Stimulated activated CD4-positive, alpha-beta T cell treated with anti-CD3 and anti-CD28 coated beads, Interleukin-1b, Interleukin-23, amount 100 ng/mL, for 48 hours (primary cell): ENCODE data around the gene GRIP1.

Experiments
- DNase-seq: peaks from one replicate; pipeline ENCODE4 v3.0.0-alpha.2; 2020

Gene GRIP1

GRCh38 chr12:66428261-66428660 lies 250.6 kb downstream of the GRIP1 start:
- no peak for DNase-seq

DNA sequence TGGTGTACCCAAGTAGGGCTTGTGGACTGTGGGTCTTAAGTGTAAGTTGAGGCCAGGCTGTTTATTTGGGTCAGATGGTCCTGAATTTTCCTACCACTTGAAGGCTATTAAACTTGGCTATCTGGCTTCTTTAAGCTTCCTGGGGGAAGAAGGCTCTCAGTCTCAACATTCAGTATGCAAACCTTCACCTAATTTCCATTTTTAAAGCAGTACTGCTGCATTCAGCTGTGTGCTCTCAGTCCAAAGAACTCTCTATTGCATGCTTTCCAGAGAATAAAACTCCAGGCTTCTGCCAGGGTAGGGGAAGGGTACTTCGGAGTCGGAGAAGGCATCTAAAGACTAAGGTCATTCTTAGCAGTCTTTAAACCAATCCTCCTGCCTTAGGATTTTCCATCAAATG lies 252.2 kb downstream of the GRIP1 start:
- DNase-seq = no peak

- DNase-seq = no peak
These were observed 255.6 kb downstream of the GRIP1 start for GRCh38 chr12:66423266-66423665.

GRCh38 chr12:66418908-66419307 lies 260.0 kb downstream of the GRIP1 start:
- no peak for DNase-seq

GRCh38 chr12:66417217-66417616 lies 261.7 kb downstream of the GRIP1 start:
- DNase-seq = no peak

DNA sequence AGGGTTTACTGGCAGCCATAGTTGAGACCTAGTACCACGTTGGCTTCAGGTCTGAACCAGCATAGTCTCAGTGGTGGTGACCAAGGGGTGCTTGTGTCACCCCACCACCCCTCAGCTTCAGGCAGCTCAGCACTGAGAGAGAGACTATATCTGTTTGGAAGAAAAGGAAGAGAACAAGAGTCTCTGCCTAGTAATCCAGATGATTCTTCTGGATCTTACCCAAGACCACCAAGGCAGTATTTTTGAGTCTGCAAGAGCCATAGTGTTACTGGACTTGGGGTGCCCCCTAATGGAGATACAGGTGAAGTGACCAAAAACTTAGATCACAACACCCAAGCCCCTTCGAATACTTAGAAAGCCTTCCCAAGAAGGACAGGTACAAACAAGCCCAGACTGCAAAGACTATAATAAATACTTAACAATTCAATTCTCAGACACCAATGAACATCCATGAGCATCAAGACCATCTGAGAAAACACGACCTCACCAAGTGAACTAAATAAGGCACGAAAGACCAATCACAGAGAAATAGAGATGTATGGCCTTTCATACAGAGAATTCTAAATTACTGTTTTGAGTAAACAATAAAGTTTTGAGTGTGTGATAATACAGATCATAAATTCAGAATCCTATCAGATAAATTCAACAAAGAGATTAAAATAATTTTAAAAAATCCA lies 269.5 kb downstream of the GRIP1 start:
- peak; percentile 16 for DNase-seq

- no peak for DNase-seq
These were observed 273.5 kb downstream of the GRIP1 start for GRCh38 chr12:66405395-66405794.

GRCh38 chr12:66403746-66404145 lies 275.1 kb downstream of the GRIP1 start:
- DNase-seq = no peak

GRCh38 chr12:66399911-66400306 lies 279.0 kb downstream of the GRIP1 start:
- DNase-seq = no peak

DNA sequence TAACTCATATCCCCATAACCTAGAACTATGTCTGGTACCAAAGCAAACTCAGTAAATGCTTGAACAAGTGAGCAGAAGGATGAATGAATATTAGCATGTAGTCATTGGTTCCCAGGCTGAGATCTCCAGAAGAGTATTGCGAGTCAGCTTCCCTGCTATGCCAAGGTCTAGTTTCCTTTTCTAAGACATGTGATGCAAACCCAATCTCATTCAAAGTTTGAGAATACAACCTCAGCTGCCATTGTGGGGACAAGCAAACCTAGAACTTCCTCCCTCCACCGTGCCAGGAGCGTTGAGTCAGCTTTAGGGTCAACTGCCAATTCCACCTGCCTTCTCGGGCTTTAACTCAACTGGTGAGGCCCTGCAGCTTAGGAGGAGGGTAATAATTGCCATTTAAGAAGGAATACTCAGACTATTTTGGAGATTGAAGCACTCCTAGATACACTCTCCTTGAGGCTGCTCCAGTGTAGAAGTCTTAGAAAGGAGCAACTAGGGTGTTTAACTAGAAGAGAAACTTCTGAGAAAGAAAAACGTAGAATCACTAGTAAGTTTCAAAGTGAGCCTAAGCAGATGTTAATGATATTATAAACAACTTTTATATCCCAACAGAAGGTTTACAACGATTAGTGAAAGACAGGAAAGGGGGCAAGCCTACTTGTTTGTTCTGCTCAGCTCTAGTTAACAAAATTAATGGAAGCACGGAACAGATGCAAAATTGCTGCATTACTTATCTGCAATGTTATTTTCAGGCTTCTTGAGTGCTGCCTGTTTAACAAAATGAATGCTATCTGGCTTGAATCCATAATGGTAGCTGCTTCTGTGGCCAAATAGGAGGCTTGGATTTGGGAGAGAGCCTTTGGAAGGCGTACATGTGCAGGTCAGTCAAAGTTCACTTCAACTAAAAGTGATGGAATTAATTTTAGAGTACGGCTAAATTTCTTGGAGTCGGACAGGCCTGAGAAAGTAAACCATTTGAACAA lies 279.7 kb downstream of the GRIP1 start:
- DNase-seq = no peak

DNA sequence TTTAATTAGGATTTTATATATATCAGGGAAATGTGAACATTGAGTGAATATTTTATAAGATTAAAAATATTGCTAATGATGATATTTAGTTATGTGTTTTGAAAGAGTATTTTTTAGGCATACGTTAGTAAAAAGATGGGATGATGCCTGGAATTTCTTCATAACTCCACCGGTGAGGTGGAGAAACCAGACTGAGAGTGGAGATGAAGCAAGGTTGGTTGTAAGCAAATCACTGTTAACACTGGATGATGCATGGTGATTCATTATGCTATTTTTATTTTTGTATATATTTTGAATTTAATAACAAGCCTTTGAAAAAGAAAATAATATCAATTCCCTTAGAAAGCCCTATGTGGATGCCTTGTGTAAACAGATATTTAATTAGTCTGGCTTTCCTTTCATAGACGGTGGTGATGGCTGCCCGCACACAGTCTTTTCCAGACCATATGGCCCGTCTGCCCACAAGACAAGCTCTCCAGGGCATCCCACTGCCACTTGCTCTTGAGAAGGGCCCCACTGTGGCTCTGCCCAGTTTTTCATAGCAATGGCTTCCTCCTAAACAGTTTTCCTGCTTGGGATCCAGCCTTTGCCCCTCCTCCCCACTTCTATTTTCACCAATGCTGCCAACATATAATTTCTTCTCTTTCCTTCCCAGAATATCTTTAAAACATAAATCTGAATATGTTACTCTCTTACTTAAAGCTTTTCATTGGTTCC lies 281.1 kb downstream of the GRIP1 start:
- DNase-seq = no peak

DNA sequence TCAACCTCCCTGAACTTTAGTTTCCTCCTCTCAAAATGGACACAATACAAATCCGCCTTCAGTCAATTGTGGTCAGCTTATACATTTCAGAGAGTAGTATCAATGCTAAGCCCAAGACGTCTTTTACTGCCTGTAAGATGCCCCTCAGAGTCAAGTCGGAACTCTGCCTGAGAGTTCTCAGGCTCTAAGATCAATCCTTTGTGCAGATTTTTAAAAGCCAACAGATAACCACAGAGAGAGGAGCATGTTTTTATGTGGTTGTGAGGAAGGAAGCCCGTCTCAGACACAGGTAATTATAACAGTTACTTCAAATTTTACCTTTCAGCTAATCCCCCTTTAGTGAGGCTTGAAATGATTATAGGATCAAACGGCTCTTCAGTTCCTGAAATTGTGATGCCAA lies 285.0 kb downstream of the GRIP1 start:
- no peak for DNase-seq

DNA sequence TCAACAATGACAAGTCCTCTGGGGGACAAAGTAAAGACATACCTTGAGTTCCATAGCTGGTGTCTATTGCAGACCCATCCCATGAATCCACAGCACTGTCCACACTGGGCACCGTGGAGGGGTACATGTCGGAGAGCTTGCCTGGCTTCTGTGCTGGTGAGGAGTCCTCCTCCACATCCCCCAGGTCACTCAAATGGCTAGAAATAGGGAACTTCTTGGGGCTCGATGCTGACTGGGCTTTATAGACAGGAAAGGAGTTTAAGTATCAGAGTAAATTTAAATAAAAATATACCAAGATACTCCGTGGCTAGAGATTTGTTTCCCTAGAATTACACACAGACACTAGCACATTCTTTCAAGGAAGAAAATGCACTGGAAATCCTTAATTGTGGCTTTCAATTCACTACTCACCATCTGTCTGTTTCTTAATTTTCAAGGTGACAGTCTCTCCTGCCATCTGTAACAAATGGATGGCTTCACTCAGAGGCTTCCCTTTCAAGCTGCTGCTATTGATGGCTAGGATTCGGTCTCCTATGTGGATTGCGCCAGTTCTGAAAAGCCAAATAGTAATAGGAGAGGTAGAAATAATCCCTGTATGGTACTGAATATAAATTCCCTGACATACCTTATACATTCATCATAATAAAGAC lies 286.5 kb downstream of the GRIP1 start:
- no peak for DNase-seq

DNA sequence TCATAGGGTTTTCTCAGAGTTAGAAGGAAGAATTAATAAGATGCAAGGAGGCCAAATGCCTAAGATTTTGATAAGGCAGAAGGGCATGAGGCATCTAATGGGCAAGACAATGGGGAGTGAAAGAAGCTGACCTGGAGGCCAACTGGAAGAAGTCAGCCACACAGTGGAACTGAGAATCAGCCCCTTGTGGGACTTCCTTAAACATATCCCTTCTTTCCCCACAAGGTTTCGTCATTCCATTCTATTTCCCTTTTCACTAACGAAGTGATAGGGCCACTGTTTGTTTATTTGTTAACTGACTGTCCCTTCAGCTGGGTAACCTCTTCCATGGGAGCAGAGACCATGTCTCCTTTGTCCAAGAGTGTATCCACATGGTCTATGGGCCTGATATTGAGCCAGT lies 290.4 kb downstream of the GRIP1 start:
- no peak for DNase-seq

DNA sequence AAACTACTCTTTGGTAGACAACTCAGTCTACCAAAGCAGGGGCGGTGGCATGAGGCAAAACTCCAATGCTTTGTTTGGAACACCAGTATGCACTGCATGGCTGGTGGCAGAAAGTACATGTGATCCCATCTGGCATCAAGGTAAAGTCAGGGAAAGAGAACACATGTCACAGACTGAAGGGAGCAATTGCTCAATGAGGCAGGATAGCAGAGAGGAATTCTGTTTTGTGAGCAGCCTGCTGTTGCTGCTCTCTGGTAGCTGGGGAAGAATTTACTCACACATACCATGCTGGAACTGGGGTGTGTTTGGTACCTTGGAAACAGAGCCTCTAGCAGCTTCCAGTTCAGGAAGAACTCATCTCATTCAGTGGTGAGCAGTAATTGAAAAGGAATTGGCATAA lies 291.8 kb downstream of the GRIP1 start:
- DNase-seq = no peak

GRCh38 chr12:66380769-66381535 lies 297.9 kb downstream of the GRIP1 start:
- DNase-seq = no peak

GRCh38 chr12:66379616-66380015 lies 299.3 kb downstream of the GRIP1 start:
- DNase-seq = no peak

DNA sequence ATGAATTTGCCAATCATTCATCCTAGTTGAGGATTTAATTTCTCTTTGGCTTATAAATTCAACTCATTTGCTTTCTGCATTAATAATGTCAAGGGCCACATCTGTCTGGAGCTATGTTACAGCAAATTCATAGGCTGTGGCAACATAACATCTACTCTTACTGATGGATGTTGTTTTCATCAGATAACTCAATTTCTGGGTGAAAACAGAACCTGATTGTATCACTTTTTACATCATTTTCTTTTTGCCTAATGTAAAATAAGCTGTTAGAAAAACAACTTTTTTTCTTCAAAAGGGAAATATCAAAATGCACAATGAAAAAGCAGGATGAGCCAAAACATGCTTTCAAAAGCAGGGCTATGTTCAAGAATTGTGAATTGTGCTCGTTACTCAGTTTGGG lies 303.3 kb downstream of the GRIP1 start:
- no peak for DNase-seq

DNA sequence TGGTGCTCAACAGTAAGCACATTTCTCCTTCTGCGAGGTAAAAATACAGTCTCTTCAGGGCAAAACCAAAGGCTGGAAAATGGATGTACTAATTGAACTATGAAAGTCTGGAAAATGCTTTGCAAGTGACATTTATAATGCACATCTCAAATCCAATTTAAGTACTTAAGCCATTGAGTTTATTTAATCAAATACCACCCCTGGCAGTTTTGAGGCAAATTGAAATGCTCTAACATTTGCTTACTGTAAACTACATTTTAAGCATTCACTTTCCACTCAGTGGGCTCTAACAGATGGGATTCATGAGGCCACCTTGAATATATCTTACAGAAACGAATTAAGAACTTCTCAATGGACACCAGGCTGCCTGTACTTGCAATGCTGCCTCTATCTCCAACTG lies 306.9 kb downstream of the GRIP1 start:
- DNase-seq = no peak

DNA sequence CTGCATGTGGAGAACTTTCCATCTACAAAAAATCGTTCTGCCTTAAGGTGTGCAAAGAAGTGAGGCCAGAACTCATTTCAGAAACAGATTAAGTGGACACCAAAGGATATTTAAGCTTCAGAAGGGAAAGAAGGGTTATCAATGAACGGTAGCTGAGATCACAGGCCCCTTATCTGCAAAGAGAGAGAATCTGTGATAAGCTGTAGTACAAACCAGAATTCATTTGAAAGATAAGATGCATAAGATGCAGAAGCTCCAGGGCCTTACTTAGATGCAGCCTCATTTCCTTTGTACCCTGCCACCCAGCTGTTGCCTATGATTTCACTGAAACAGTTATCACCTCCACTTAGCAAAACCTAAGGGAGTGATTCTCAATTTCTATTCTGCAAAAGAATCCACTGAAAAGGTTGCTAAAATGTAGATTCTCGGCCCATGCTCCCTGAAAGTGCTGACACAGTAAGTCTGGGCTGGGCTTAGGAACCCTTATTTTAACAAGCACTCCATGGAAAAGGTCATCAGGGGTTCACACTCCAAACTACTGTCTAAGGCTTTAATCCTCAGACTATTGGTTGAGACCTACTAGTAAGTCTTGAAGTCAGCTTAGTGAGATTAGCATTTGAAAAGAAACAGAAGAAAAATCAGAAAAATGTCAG lies 311.7 kb downstream of the GRIP1 start:
- DNase-seq = no peak

GRCh38 chr12:66365718-66366490 lies 313.0 kb downstream of the GRIP1 start:
- DNase-seq = no peak
